AG09309 (cell line): ENCODE data around the gene NCLN.

ENCODE experiments used
- DNase-seq: peaks from one replicate; pipeline ENCODE4 v3.0.0-alpha.2; 2010; ENCODE audit warnings: low read depth
- H3K4me3 ChIP-seq: 2 replicates; pipeline ENCODE4 v1.5.1; 2011; ENCODE audit warnings: mild to moderate bottlenecking, low read depth, low read length, moderate library complexity; ENCODE audit not compliant: control insufficient read depth
- CTCF ChIP-seq: IDR thresholded peaks from 2 replicates; pipeline ENCODE4 v1.5.1; 2011; ENCODE audit warnings: mild to moderate bottlenecking, low read depth, low read length, inconsistent platforms; ENCODE audit not compliant: insufficient read depth, control insufficient read depth; ENCODE audit errors: missing control alignments

The NCLN gene

GRCh38 chr19:3239367-3239766, 53.6 kb downstream of the NCLN start:
- DNase-seq = no peak
- no peak for TF ChIP-seq CTCF
- H3K4me3 ChIP-seq = no peak overlapping the region

DNA sequence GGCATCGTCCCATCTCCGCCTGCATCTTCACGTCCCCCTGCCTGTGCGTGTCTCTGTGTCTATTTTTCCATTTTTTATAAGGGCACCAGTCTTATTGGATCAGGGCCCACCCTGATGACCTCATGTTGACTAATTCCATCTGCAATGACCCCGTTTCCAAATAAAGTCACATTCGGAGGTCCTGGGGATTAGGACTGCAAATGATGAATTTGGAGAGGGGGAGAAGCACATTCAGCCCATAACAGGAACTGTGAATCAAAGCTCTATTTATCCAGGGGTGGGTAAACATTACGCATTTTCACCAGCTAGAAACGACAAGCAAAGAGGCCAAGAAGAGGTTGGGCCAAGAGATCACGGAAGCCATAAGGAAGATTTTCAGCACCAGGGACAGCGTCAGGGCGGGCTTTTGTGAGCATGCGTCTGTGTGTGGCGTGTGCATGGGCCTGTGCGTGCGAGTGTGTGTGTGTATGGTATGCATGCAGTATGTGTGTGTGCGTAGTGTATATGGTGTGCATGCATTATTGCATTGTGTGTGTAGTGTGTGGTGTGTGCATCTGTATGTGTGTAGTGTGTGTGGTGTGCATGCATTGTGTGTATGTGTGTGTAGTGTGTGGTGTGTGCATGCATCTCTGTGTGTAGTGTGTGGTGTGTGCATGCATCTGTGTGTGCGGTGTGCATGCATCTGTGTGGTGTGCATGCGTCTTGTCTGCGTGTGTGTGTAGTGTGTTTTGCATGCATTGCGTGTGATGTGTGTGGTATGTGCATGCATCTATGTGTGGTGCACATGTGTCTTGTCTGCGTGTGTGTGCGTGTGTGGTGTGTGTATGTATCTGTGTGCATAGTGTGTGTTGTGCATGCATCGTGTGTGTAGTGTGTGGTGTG, 58.3 kb downstream of the NCLN start:
- DNase-seq = peak; percentile 1
- no peak for TF ChIP-seq CTCF

DNA sequence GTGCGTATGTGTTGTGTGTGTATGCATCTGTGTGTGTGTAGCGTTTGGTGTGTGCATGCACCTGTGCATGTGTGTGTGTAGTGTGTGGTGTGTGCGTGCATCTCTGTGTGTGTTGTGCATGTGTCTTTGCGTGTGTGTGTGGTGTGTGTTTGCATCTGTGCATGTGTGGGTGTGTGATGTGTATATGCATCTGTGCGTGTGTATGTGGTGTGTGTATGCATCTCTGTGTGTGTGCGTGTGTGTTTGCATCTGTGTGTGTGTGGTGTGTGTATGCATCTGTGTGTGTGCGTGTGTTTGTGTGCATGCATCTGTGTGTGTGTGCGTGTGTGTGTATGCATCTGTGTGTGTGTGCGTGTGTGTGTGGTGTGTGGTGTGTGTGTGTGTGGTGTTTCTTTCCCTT, 59.3 kb downstream of the NCLN start:
- TF ChIP-seq CTCF = no peak
- no peak for DNase-seq
- no peak overlapping the region for H3K4me3 ChIP-seq

More for the DNA sequence above, 58.3 kb downstream of the NCLN start:
- H3K4me3 ChIP-seq = no peak overlapping the region

- H3K4me3 ChIP-seq = no peak overlapping the region
- no peak for DNase-seq
- no peak for TF ChIP-seq CTCF
These were observed 63.1 kb downstream of the NCLN start for GRCh38 chr19:3248728-3249326.

DNA sequence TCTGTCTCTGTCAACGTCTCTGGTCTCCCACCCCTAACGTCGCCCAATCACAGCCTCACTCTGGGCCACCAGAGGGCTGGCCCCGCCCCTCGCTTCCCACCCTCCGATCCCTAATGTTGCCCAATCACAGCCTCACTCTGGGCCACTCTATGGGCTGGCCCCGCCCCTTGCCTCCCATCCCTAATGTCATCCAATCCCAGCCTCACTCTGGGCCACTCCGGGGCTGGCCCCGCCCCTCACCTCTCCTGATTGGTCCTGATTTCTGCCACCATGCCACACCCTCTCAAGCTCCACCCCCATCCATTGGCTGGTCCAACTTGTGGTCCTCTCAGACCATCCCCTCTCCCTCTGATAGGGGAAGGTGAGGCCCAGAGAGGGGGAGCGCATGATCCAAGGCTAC, 63.7 kb downstream of the NCLN start:
- no peak overlapping the region for H3K4me3 ChIP-seq
- no peak for DNase-seq
- no peak for TF ChIP-seq CTCF

DNA sequence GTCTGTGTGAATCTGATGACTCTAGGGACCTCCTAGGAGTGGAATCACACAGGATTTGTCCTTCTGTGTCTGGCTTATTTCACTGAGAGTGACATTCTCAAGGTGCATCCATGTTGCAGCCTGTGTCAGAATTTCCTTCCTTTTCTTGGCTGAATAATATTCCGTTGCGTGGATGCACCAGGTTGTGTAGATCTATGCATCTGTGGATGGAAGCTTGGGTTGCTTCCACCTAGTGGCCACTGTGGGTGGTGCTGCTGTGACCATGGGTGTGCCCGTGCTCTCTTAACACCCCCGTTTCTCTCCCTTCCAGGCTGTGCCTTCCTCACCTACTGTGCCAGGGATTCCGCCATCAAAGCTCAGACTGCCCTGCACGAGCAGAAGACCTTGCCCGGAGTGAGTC, 64.9 kb downstream of the NCLN start:
- DNase-seq = no peak
- TF ChIP-seq CTCF = peak; percentile 59
- H3K4me3 ChIP-seq = no peak overlapping the region

DNA sequence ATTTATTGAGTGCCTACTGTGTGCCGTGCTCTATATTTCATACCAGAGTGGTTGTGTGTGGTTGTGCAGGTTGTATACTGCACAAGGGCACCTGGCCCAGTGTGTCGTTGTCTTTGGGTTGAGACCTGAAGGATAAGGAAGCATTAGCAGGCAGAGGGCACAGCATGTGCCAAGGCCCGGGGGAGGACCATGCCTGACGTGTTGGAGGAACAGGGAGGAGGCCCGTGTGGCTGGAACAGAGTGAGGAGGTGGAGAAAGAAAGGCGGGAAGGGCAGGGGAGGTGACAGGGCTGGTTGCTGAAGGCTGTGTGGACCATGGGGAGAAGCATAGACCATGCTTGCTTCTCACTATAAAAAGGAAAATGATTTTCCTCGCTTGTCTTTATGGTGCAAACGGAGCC, 65.5 kb downstream of the NCLN start:
- no peak overlapping the region for H3K4me3 ChIP-seq
- TF ChIP-seq CTCF = no peak
- no peak for DNase-seq
